ENCODE data around the gene HJV. TPM values are rescaled to one million over a fixed set of nuclear protein-coding genes. Genes with fewer than 3 reads are reported as not detected.

The HJV gene
- total and polyA plus RNA-seq, 2 experiments from 2014 or later: 3.0 to 5.7 TPM

DNA sequence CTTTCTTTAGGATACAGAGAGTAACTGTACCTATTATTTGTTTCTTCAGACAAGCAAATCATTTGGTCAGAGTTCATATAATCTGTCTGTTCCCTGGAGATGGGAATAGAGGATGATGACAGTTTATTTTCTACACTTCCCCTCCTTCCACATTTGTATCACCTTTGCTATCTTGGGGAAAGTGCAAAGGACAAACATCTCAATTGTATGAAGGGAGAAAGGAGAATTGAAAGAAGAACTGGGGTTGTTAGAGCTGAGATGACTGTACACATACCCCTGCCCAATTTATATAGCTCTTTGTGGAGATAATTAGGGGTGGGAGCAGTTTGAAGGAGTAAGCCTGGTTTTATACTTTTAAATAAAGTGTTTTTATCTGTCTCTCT, 43.1 kb downstream of the HJV start:
- H3K9me2 ChIP-seq (replicated peaks; ENCODE audit: insufficient read depth): no peaks in the 10 kb centered on the region
- H3K27ac ChIP-seq: peak overlapping the region; percentile 94
- peak overlapping the region; percentile 7 for H2AFZ ChIP-seq
- peaks cover 21% of the 10 kb centered on the region for H3K4me1 ChIP-seq (ENCODE audit: insufficient read depth)
- H3K4me3 ChIP-seq: no peak overlapping the region
- TF ChIP-seq EZH2 (IDR thresholded peaks at IDR 0.05; ENCODE audit: borderline replicate concordance) (no peak), EZH2phosphoT487 (IDR thresholded peaks at IDR 0.05; ENCODE audit: low read depth, severe bottlenecking, unreplicated experiment) (no peak)
- TF ChIP-seq, protein P1, sequence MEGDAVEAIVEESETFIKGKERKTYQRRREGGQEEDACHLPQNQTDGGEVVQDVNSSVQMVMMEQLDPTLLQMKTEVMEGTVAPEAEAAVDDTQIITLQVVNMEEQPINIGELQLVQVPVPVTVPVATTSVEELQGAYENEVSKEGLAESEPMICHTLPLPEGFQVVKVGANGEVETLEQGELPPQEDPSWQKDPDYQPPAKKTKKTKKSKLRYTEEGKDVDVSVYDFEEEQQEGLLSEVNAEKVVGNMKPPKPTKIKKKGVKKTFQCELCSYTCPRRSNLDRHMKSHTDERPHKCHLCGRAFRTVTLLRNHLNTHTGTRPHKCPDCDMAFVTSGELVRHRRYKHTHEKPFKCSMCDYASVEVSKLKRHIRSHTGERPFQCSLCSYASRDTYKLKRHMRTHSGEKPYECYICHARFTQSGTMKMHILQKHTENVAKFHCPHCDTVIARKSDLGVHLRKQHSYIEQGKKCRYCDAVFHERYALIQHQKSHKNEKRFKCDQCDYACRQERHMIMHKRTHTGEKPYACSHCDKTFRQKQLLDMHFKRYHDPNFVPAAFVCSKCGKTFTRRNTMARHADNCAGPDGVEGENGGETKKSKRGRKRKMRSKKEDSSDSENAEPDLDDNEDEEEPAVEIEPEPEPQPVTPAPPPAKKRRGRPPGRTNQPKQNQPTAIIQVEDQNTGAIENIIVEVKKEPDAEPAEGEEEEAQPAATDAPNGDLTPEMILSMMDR (IDR thresholded peaks at IDR 0.05; ENCODE audit: poor library complexity): no peak
- H3K9me3 ChIP-seq (ENCODE audit: low read depth): no peaks in the 10 kb centered on the region
- no peaks in the 10 kb centered on the region for H3K27me3 ChIP-seq
- no peaks in the 10 kb centered on the region for H3K36me3 ChIP-seq (replicated peaks; ENCODE audit: insufficient read depth, low read depth)
- H3K79me2 ChIP-seq: no peaks in the 10 kb centered on the region
- no peak for DNase-seq (ENCODE audit: low spot score)
- H3K4me2 ChIP-seq: peak overlapping the region; percentile 62
- no peaks in the 10 kb centered on the region for H4K20me1 ChIP-seq (ENCODE audit: insufficient read depth, poor library complexity, severe bottlenecking)

DNA sequence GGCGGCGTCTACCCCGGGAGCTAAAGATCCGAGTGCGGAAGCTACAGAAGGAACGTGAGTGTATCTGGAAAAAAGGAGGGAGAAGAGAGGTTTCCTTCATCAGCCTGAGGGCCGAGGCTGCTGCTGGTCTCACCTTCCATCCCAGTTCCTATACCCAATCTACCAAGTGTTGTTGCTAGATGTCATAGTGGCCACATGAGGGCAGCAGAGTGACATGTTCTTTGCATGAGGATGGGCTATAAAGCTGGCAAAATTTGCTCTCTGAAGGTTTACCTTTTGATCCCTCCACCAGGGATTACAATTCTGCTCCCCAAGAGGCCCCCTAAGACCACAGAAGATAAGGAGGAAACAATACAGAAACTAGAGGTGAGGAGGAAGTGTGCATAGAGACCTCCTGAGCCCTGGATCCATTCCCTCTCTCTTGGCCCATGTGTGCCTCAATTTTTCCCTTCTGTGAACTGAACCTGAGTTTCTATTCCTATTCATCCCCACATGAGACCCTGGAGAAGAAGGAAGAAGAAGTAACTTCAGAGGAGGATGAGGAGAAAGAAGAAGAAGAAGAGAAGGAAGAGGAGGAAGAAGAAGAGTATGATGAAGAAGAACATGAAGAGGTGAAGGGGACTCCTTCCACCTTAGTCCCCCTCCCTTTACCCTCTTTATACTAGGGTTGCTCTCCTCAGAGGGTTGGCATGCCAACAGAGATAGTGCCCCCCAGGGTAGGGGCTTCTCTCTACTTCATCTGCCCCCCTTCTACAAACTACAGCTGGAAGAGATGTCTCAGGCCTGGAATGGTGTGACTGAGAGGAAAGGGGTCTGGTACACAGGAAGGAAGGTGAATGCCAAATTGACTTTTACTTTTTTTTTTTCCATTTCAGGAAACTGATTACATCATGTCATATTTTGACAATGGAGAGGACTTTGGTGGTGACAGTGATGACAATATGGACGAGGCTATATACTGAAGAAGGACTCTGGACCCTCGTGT, 43.8 kb downstream of the HJV start:
- Histone ChIP-seq H3K79me2 (no peaks in the 10 kb centered on the region), H3K4me3 (no peak overlapping the region), H3K4me1 (ENCODE audit: insufficient read depth) (peaks cover 21% of the 10 kb centered on the region), H3K36me3 (replicated peaks; ENCODE audit: insufficient read depth, low read depth) (no peaks in the 10 kb centered on the region), H3K9me3 (ENCODE audit: low read depth) (no peaks in the 10 kb centered on the region), H2AFZ (peak overlapping the region; percentile 41), H3K4me2 (peak overlapping the region; percentile 62), H3K9me2 (replicated peaks; ENCODE audit: insufficient read depth) (no peaks in the 10 kb centered on the region), H4K20me1 (ENCODE audit: insufficient read depth, poor library complexity, severe bottlenecking) (no peaks in the 10 kb centered on the region), H3K27me3 (no peaks in the 10 kb centered on the region), H3K27ac (peak overlapping the region; percentile 94)
- TF ChIP-seq, protein P1 (IDR thresholded peaks at IDR 0.05; ENCODE audit: poor library complexity): peak; percentile 89
- TF ChIP-seq EZH2phosphoT487 (IDR thresholded peaks at IDR 0.05; ENCODE audit: low read depth, severe bottlenecking, unreplicated experiment): no peak
- TF ChIP-seq EZH2 (IDR thresholded peaks at IDR 0.05; ENCODE audit: borderline replicate concordance): no peak
- 21% methylated on average over 9 of the region's 9 CpGs for WGBS (ENCODE audit: low lambda C conversion rate, missing lambda C conversion rate)
- DNase-seq (ENCODE audit: low spot score): peak; percentile 91

DNA sequence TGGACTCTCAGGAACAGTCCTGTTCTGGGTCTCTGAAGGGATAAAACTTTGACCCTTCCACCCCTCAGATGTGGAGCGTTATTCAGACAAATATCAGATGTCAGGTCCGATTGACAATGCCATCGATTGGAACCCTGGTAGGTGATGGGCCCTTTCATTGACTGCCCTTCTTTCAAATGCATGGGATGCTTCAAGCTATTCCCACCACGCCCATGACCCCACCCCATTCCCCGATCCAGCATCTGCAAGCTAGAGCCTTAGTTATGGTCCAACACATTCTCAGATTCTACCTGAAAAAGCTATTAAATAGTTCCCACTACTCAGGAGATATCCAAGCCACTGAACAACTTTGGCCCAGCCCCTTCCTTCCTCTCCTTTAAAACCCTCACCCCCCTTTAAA, 44.5 kb downstream of the HJV start:
- Histone ChIP-seq H3K79me2 (no peaks in the 10 kb centered on the region), H2AFZ (no peak overlapping the region), H3K4me3 (no peak overlapping the region), H3K9me2 (replicated peaks; ENCODE audit: insufficient read depth) (no peaks in the 10 kb centered on the region), H3K27ac (no peak overlapping the region), H3K9me3 (ENCODE audit: low read depth) (no peaks in the 10 kb centered on the region), H4K20me1 (ENCODE audit: insufficient read depth, poor library complexity, severe bottlenecking) (no peaks in the 10 kb centered on the region), H3K27me3 (no peaks in the 10 kb centered on the region), H3K4me1 (ENCODE audit: insufficient read depth) (peaks cover 21% of the 10 kb centered on the region), H3K36me3 (replicated peaks; ENCODE audit: insufficient read depth, low read depth) (no peaks in the 10 kb centered on the region), H3K4me2 (no peak overlapping the region)
- 87% methylated on average over 5 of the region's 5 CpGs for WGBS (ENCODE audit: low lambda C conversion rate, missing lambda C conversion rate)
- TF ChIP-seq, protein P1 (IDR thresholded peaks at IDR 0.05; ENCODE audit: poor library complexity): no peak
- TF ChIP-seq EZH2phosphoT487 (IDR thresholded peaks at IDR 0.05; ENCODE audit: low read depth, severe bottlenecking, unreplicated experiment) (no peak), EZH2 (IDR thresholded peaks at IDR 0.05; ENCODE audit: borderline replicate concordance) (no peak)
- no peak for DNase-seq (ENCODE audit: low spot score)

Measured in hepatocyte (in vitro differentiated cells).